ENCODE results near the gene SHH.

SHH gene

GRCh38 chr7:155816996-155817395 lies 4.7 kb upstream of the SHH start:
- Histone ChIP-seq H3K4me3 (ENCODE audit: low read depth, low read length) (no peak overlapping the region), H3K27me3 (ENCODE audit: control insufficient read depth, insufficient read depth, low read length) (peaks cover 39% of the 10 kb centered on the region), H3K4me1 (ENCODE audit: control insufficient read depth, insufficient read depth, low read length) (no peaks in the 10 kb centered on the region), H3K36me3 (ENCODE audit: control insufficient read depth, insufficient read depth, low read length) (no peaks in the 10 kb centered on the region), H3K9ac (ENCODE audit: low read depth, low read length) (no peak overlapping the region), H3K9me3 (ENCODE audit: control insufficient read depth, insufficient read depth, low read length) (no peaks in the 10 kb centered on the region)

- Histone ChIP-seq H3K9ac (ENCODE audit: low read depth, low read length) (no peak overlapping the region), H3K36me3 (ENCODE audit: control insufficient read depth, insufficient read depth, low read length) (no peaks in the 10 kb centered on the region), H3K4me1 (ENCODE audit: control insufficient read depth, insufficient read depth, low read length) (no peaks in the 10 kb centered on the region), H3K4me3 (ENCODE audit: low read depth, low read length) (no peak overlapping the region), H3K27me3 (ENCODE audit: control insufficient read depth, insufficient read depth, low read length) (peaks cover 48% of the 10 kb centered on the region), H3K9me3 (ENCODE audit: control insufficient read depth, insufficient read depth, low read length) (no peaks in the 10 kb centered on the region)
Measured at GRCh38 chr7:155816192-155816508, 3.9 kb upstream of the SHH start.

GRCh38 chr7:155815332-155816191 lies 3.3 kb upstream of the SHH start:
- Histone ChIP-seq H3K4me3 (ENCODE audit: low read depth, low read length) (no peak overlapping the region), H3K4me1 (ENCODE audit: control insufficient read depth, insufficient read depth, low read length) (peaks cover 3% of the 10 kb centered on the region), H3K27me3 (ENCODE audit: control insufficient read depth, insufficient read depth, low read length) (peaks cover 54% of the 10 kb centered on the region), H3K9me3 (ENCODE audit: control insufficient read depth, insufficient read depth, low read length) (no peaks in the 10 kb centered on the region), H3K9ac (ENCODE audit: low read depth, low read length) (no peak overlapping the region), H3K36me3 (ENCODE audit: control insufficient read depth, insufficient read depth, low read length) (no peaks in the 10 kb centered on the region)

DNA sequence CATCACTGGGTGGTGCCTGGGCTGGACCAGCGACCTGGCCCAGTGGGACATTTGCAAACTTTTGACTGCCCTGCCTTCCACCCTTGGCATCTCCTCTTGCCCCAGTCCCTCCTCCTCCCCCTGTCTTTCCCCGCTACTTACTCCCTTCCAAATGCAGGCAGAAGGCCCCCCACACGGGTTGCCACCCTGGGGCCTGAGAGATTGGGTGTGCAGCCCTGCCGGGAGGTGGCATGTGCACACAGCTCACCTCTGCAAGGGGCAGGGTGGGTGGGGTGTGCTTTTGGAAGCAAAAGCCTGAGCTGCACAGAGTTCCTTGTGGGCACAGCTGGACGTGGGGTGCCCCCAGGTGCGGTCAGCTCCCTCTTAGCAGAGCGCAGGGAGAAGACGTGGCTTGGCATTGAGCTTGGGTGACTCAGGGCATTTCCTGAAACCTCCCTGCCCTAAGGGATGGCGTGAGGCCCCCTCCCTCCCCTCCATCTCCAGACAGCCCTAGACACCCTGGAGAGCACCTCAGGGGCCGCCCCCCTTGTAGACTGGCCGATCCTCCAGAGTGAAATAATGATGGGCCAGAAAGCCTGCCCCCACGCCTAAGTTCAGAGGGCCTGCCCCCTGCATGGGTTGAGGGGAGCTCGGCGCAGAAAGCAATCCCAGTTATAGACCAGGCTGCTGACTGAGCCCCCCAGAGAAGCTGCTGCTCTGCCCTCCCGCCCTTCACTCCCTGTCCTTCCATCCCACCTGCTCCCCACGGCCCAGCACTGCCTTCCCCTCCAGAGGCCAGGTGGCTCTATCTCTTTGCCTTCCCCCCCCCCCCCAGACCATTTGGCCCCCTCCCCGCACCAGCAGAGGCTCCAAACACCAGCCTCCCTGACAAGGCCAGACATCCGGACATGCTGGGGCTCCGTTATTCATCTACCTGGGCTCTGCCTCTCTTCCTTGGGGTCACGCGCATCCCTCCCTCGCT lies 2.3 kb upstream of the SHH start:
- no peak overlapping the region for H3K9ac ChIP-seq (ENCODE audit: low read depth, low read length)
- H3K4me1 ChIP-seq (ENCODE audit: control insufficient read depth, insufficient read depth, low read length): peaks cover 4% of the 10 kb centered on the region
- peaks cover 62% of the 10 kb centered on the region for H3K27me3 ChIP-seq (ENCODE audit: control insufficient read depth, insufficient read depth, low read length)
- H3K9me3 ChIP-seq (ENCODE audit: control insufficient read depth, insufficient read depth, low read length): no peaks in the 10 kb centered on the region
- no peaks in the 10 kb centered on the region for H3K36me3 ChIP-seq (ENCODE audit: control insufficient read depth, insufficient read depth, low read length)
- peak overlapping the region; percentile 8 for H3K4me3 ChIP-seq (ENCODE audit: low read depth, low read length)

- H3K36me3 ChIP-seq (ENCODE audit: control insufficient read depth, insufficient read depth, low read length): no peaks in the 10 kb centered on the region
- no peaks in the 10 kb centered on the region for H3K9me3 ChIP-seq (ENCODE audit: control insufficient read depth, insufficient read depth, low read length)
- H3K27me3 ChIP-seq (ENCODE audit: control insufficient read depth, insufficient read depth, low read length): peaks cover 71% of the 10 kb centered on the region
- H3K4me3 ChIP-seq (ENCODE audit: low read depth, low read length): peak overlapping the region; percentile 8
- peaks cover 4% of the 10 kb centered on the region for H3K4me1 ChIP-seq (ENCODE audit: control insufficient read depth, insufficient read depth, low read length)
- no peak overlapping the region for H3K9ac ChIP-seq (ENCODE audit: low read depth, low read length)
Measured at GRCh38 chr7:155813546-155814315, 1.5 kb upstream of the SHH start.

DNA sequence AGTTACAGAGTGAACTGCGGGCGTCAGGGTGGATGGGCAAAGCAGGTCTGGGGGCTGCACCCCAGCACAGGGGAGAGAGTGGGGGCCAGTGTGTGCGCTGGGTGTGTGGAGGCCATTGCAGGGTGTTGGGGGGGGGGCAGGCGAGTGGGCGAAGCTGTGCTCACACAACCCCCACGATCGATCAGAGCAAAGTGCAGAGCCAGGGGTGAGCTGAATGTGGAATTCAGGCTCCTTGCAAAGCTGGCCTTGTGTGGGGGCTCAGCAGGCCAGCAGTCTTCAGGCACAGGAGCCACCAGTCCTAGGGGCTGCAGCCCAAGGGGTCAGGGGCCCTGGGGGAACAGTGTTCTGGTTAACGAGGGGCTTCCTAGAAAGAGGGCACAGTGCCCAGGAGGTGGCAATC lies 862 bp upstream of the SHH start:
- H3K27me3 ChIP-seq (ENCODE audit: control insufficient read depth, insufficient read depth, low read length): peaks cover 76% of the 10 kb centered on the region
- peak overlapping the region; percentile 22 for H3K4me3 ChIP-seq (ENCODE audit: low read depth, low read length)

GRCh38 chr7:155811560-155811894 lies 736 bp downstream of the SHH start:
- Histone ChIP-seq H3K4me3 (ENCODE audit: low read depth, low read length) (peak overlapping the region; percentile 37), H3K4me1 (ENCODE audit: control insufficient read depth, insufficient read depth, low read length) (peaks cover 4% of the 10 kb centered on the region)

More for the DNA sequence above, 862 bp upstream of the SHH start:
- H3K4me1 ChIP-seq (ENCODE audit: control insufficient read depth, insufficient read depth, low read length): peaks cover 4% of the 10 kb centered on the region
- H3K36me3 ChIP-seq (ENCODE audit: control insufficient read depth, insufficient read depth, low read length): no peaks in the 10 kb centered on the region
- no peaks in the 10 kb centered on the region for H3K9me3 ChIP-seq (ENCODE audit: control insufficient read depth, insufficient read depth, low read length)
- no peak overlapping the region for H3K9ac ChIP-seq (ENCODE audit: low read depth, low read length)

GRCh38 chr7:155810770-155811559 lies 1.3 kb downstream of the SHH start:
- H3K9ac ChIP-seq (ENCODE audit: low read depth, low read length): no peak overlapping the region
- H3K27me3 ChIP-seq (ENCODE audit: control insufficient read depth, insufficient read depth, low read length): peaks cover 93% of the 10 kb centered on the region
- peaks cover 4% of the 10 kb centered on the region for H3K4me1 ChIP-seq (ENCODE audit: control insufficient read depth, insufficient read depth, low read length)
- H3K4me3 ChIP-seq (ENCODE audit: low read depth, low read length): peak overlapping the region; percentile 37
- no peaks in the 10 kb centered on the region for H3K9me3 ChIP-seq (ENCODE audit: control insufficient read depth, insufficient read depth, low read length)
- no peaks in the 10 kb centered on the region for H3K36me3 ChIP-seq (ENCODE audit: control insufficient read depth, insufficient read depth, low read length)

More at GRCh38 chr7:155811560-155811894, 736 bp downstream of the SHH start:
- Histone ChIP-seq H3K9me3 (ENCODE audit: control insufficient read depth, insufficient read depth, low read length) (no peaks in the 10 kb centered on the region), H3K36me3 (ENCODE audit: control insufficient read depth, insufficient read depth, low read length) (no peaks in the 10 kb centered on the region), H3K9ac (ENCODE audit: low read depth, low read length) (no peak overlapping the region), H3K27me3 (ENCODE audit: control insufficient read depth, insufficient read depth, low read length) (peaks cover 91% of the 10 kb centered on the region)

DNA sequence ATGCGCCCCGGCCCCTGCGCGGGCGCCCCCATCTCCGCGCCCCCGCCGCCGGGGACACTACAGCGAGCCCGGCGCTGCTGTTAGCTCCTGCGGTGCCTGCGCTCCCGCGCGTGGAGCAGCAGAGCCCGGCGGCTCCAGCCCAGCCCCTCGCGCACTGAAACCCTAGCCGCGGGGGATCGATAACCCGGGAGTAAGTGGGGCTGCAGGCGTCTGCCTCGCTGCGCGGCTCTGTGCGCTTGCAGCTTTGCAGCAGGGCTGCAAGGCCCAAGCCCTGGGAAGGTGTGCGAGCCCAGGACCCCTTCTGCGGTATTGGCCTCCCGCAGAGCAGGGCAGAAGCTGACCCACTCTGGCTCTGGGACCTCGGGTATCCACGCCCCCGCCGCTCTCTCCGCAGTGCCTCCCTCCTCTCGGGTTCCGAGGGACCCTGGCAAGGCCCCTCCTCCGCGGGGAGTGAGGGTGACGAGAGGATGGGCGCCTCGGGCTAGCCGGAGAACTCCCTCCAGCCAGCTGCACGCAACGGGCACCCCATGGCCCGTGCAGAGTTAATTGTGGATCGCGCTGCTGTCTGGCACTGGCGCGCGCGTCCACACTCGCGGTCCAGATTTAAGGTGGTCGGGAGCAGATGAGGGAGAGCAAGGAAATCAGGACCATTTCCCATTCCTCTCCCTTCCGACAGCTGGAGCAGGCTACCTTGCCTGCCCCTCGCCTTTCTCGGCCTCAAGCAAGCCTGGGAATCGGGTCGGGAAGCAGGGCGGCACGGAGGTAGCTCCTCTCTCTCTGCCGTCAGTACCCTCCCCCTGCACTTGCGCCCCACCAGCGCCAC lies 2.1 kb downstream of the SHH start:
- peak overlapping the region; percentile 37 for H3K4me3 ChIP-seq (ENCODE audit: low read depth, low read length)
- peaks cover 4% of the 10 kb centered on the region for H3K4me1 ChIP-seq (ENCODE audit: control insufficient read depth, insufficient read depth, low read length)
- H3K36me3 ChIP-seq (ENCODE audit: control insufficient read depth, insufficient read depth, low read length): no peaks in the 10 kb centered on the region
- H3K27me3 ChIP-seq (ENCODE audit: control insufficient read depth, insufficient read depth, low read length): peaks cover 94% of the 10 kb centered on the region
- no peaks in the 10 kb centered on the region for H3K9me3 ChIP-seq (ENCODE audit: control insufficient read depth, insufficient read depth, low read length)
- no peak overlapping the region for H3K9ac ChIP-seq (ENCODE audit: low read depth, low read length)

DNA sequence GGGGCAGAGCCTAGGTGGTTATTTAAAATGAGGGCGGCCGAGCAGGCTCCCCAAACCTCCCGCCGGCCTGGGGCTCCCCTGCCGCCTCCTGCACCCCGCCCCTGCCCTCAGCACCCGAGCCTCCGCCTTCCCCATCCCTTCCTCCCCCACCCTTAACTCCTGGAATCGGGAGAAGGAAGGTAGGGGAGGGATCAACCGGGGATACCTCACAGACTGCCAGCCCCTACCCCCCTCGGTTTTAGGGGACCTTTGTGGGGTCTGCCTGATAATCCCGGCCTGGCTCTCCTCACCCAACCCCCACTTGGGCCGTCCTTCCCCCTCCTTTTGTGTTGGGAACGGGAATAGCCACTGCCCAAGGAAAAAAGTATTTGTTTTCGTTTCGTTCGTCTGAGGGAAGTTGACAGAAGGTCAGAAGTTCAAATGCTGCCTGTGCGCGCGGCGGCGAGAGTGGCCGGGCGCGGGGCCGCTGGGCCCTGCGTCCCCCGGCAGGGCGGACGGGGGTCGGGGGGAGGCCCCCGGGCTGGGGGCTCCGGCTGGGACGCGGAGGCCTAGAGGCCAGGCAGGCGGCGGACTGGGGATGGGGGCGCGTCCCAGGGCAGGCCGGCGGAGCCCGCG lies 2.8 kb downstream of the SHH start:
- H3K4me3 ChIP-seq (ENCODE audit: low read depth, low read length): peak overlapping the region; percentile 37
- peaks cover 91% of the 10 kb centered on the region for H3K27me3 ChIP-seq (ENCODE audit: control insufficient read depth, insufficient read depth, low read length)
- no peaks in the 10 kb centered on the region for H3K9me3 ChIP-seq (ENCODE audit: control insufficient read depth, insufficient read depth, low read length)
- no peaks in the 10 kb centered on the region for H3K36me3 ChIP-seq (ENCODE audit: control insufficient read depth, insufficient read depth, low read length)
- peaks cover 4% of the 10 kb centered on the region for H3K4me1 ChIP-seq (ENCODE audit: control insufficient read depth, insufficient read depth, low read length)
- no peak overlapping the region for H3K9ac ChIP-seq (ENCODE audit: low read depth, low read length)

Data from iPS-15b (cell line).